ENCODE measurements around the gene PCNX1.

DNA sequence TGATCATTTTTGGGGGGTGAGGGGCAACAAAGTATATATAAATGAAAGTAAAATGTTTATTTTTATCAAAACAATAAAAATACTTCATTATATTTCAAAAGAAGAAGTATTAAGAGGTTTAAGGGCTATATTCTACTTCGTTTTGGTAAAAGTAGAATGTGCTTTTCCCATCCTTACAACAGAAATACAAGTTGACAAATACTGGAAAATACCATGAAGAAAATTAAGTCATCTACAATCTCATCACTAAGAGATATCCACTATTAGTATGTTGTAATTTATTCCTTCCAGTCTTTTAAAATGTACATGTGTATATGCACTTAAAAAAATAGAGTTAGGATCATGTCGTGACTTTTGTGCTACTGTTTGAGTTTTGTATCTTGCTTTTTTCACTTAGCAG, 92.8 kb downstream of the PCNX1 start:
- TF ChIP-seq YY1 (IDR thresholded peaks at IDR 0.05) (no peak), TAF1 (conservative IDR thresholded peaks at IDR 0.05) (no peak), RAD21 (IDR thresholded peaks at IDR 0.05) (no peak), GABPA (IDR thresholded peaks at IDR 0.05 in 1 of 2, conservative IDR thresholded peaks at IDR 0.05 in 1 of 2) (no peak), HNF4G (IDR thresholded peaks at IDR 0.05) (no peak), JUND (IDR thresholded peaks at IDR 0.05) (no peak), RXRA (IDR thresholded peaks at IDR 0.05) (no peak)
- TF ChIP-seq, protein P1, sequence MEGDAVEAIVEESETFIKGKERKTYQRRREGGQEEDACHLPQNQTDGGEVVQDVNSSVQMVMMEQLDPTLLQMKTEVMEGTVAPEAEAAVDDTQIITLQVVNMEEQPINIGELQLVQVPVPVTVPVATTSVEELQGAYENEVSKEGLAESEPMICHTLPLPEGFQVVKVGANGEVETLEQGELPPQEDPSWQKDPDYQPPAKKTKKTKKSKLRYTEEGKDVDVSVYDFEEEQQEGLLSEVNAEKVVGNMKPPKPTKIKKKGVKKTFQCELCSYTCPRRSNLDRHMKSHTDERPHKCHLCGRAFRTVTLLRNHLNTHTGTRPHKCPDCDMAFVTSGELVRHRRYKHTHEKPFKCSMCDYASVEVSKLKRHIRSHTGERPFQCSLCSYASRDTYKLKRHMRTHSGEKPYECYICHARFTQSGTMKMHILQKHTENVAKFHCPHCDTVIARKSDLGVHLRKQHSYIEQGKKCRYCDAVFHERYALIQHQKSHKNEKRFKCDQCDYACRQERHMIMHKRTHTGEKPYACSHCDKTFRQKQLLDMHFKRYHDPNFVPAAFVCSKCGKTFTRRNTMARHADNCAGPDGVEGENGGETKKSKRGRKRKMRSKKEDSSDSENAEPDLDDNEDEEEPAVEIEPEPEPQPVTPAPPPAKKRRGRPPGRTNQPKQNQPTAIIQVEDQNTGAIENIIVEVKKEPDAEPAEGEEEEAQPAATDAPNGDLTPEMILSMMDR (IDR thresholded peaks at IDR 0.05; ENCODE audit: low read depth, low read length, missing input control): no peak
- TF ChIP-seq, protein P2, sequence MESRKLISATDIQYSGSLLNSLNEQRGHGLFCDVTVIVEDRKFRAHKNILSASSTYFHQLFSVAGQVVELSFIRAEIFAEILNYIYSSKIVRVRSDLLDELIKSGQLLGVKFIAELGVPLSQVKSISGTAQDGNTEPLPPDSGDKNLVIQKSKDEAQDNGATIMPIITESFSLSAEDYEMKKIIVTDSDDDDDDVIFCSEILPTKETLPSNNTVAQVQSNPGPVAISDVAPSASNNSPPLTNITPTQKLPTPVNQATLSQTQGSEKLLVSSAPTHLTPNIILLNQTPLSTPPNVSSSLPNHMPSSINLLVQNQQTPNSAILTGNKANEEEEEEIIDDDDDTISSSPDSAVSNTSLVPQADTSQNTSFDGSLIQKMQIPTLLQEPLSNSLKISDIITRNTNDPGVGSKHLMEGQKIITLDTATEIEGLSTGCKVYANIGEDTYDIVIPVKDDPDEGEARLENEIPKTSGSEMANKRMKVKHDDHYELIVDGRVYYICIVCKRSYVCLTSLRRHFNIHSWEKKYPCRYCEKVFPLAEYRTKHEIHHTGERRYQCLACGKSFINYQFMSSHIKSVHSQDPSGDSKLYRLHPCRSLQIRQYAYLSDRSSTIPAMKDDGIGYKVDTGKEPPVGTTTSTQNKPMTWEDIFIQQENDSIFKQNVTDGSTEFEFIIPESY (IDR thresholded peaks at IDR 0.05): no peak
- TF ChIP-seq, protein P3, sequence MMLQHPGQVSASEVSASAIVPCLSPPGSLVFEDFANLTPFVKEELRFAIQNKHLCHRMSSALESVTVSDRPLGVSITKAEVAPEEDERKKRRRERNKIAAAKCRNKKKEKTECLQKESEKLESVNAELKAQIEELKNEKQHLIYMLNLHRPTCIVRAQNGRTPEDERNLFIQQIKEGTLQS (IDR thresholded peaks at IDR 0.05): no peak
- TF ChIP-seq, protein P4, sequence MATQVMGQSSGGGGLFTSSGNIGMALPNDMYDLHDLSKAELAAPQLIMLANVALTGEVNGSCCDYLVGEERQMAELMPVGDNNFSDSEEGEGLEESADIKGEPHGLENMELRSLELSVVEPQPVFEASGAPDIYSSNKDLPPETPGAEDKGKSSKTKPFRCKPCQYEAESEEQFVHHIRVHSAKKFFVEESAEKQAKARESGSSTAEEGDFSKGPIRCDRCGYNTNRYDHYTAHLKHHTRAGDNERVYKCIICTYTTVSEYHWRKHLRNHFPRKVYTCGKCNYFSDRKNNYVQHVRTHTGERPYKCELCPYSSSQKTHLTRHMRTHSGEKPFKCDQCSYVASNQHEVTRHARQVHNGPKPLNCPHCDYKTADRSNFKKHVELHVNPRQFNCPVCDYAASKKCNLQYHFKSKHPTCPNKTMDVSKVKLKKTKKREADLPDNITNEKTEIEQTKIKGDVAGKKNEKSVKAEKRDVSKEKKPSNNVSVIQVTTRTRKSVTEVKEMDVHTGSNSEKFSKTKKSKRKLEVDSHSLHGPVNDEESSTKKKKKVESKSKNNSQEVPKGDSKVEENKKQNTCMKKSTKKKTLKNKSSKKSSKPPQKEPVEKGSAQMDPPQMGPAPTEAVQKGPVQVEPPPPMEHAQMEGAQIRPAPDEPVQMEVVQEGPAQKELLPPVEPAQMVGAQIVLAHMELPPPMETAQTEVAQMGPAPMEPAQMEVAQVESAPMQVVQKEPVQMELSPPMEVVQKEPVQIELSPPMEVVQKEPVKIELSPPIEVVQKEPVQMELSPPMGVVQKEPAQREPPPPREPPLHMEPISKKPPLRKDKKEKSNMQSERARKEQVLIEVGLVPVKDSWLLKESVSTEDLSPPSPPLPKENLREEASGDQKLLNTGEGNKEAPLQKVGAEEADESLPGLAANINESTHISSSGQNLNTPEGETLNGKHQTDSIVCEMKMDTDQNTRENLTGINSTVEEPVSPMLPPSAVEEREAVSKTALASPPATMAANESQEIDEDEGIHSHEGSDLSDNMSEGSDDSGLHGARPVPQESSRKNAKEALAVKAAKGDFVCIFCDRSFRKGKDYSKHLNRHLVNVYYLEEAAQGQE (IDR thresholded peaks at IDR 0.05): no peak
- TF ChIP-seq, protein P5, sequence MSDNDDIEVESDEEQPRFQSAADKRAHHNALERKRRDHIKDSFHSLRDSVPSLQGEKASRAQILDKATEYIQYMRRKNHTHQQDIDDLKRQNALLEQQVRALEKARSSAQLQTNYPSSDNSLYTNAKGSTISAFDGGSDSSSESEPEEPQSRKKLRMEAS (IDR thresholded peaks at IDR 0.05): no peak

Measured in liver (tissue), 3 donors.